HL-60 (cell line): ENCODE results near the gene GHITM.

Source experiments
- DNase-seq, 2 experiments: peaks; one replicate each; pipeline ENCODE4 v3.0.0-alpha.2; 2010 to 2020; ENCODE audit warnings: low read depth in 1 of 2, low spot score in 1 of 2
- H3K27ac ChIP-seq: fragments of 250-450 bp; sonication (Bioruptor Pico); replicated peaks from 2 replicates; pipeline ENCODE4 v1.5.1; 2020; ENCODE audit warnings: mild to moderate bottlenecking, moderate library complexity
- H3K27me3 ChIP-seq: fragments of 250-450 bp; sonication (Bioruptor Pico); 2 replicates; pipeline ENCODE4 v1.5.1; 2021; ENCODE audit warnings: mild to moderate bottlenecking, moderate library complexity; ENCODE audit not compliant: insufficient read depth, poor library complexity, severe bottlenecking
- H3K4me3 ChIP-seq: replicated peaks from 2 replicates; pipeline ENCODE4 v1.5.1; 2011; ENCODE audit warnings: mild to moderate bottlenecking, control low read depth, low read length; ENCODE audit not compliant: insufficient read depth
- CTCF ChIP-seq: IDR thresholded peaks from one replicate; pipeline ENCODE4 v1.5.1; 2011; ENCODE audit warnings: low read length, control low read depth, inconsistent platforms; ENCODE audit not compliant: insufficient read depth
- GABPA ChIP-seq: IDR thresholded peaks from 2 replicates; pipeline ENCODE4 v1.6.1; 2012; ENCODE audit warnings: low read depth
- POLR2AphosphoS5 ChIP-seq: IDR thresholded peaks from 2 replicates; pipeline ENCODE4 v1.6.1; 2012; ENCODE audit warnings: low read depth
- SPI1 ChIP-seq: IDR thresholded peaks from 2 replicates; pipeline ENCODE4 v1.6.1; 2012; ENCODE audit warnings: low read depth, mild to moderate bottlenecking, borderline replicate concordance
- TF ChIP-seq, protein P1 (sequence below): IDR thresholded peaks from 2 replicates; pipeline ENCODE4 v1.6.1; 2012; ENCODE audit warnings: low read depth; ENCODE audit not compliant: insufficient replicate concordance

GHITM gene

GRCh38 chr10:84135836-84136235 lies 3.5 kb upstream of the GHITM start:
- H3K4me3 ChIP-seq, result no peak overlapping the region
- no peak overlapping the region for H3K27ac ChIP-seq
- TF ChIP-seq CTCF (no peak), GABPA (no peak), POLR2AphosphoS5 (no peak), SPI1 (no peak)
- TF ChIP-seq, protein P1, sequence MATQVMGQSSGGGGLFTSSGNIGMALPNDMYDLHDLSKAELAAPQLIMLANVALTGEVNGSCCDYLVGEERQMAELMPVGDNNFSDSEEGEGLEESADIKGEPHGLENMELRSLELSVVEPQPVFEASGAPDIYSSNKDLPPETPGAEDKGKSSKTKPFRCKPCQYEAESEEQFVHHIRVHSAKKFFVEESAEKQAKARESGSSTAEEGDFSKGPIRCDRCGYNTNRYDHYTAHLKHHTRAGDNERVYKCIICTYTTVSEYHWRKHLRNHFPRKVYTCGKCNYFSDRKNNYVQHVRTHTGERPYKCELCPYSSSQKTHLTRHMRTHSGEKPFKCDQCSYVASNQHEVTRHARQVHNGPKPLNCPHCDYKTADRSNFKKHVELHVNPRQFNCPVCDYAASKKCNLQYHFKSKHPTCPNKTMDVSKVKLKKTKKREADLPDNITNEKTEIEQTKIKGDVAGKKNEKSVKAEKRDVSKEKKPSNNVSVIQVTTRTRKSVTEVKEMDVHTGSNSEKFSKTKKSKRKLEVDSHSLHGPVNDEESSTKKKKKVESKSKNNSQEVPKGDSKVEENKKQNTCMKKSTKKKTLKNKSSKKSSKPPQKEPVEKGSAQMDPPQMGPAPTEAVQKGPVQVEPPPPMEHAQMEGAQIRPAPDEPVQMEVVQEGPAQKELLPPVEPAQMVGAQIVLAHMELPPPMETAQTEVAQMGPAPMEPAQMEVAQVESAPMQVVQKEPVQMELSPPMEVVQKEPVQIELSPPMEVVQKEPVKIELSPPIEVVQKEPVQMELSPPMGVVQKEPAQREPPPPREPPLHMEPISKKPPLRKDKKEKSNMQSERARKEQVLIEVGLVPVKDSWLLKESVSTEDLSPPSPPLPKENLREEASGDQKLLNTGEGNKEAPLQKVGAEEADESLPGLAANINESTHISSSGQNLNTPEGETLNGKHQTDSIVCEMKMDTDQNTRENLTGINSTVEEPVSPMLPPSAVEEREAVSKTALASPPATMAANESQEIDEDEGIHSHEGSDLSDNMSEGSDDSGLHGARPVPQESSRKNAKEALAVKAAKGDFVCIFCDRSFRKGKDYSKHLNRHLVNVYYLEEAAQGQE, result no peak
- no peaks in the 10 kb centered on the region for H3K27me3 ChIP-seq
- no peak for DNase-seq

DNA sequence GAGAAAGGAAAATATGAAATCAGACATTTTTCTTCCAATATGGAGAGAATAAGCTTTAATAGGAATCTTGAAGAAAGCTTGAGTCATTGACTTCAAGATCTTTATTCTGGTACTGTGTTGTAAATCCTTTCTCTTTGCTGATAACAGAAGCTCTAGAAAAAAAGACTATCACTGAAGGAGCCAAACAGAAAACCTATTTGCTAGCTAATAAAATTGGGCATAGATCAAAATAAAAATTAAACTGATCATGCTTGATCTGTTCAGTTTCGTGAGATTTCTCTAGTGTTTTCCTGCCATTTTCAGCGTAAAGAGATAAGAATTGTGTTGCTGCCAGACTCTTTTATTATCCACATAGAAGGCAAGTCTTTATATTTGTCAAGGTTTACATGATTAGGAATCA lies 1.5 kb upstream of the GHITM start:
- no peaks in the 10 kb centered on the region for H3K27me3 ChIP-seq
- no peak overlapping the region for H3K27ac ChIP-seq
- DNase-seq, result no peak
- TF ChIP-seq POLR2AphosphoS5 (no peak), CTCF (no peak), SPI1 (no peak), GABPA (no peak)
- TF ChIP-seq, protein P1, result no peak
- no peak overlapping the region for H3K4me3 ChIP-seq

- DNase-seq, result no peak
- TF ChIP-seq CTCF, result no peak
- no peak for TF ChIP-seq POLR2AphosphoS5
- TF ChIP-seq, protein P1, result no peak
- TF ChIP-seq GABPA, result no peak
- no peak for TF ChIP-seq SPI1
Measured at GRCh38 chr10:84138478-84139125, 707 bp upstream of the GHITM start.

More at GRCh38 chr10:84138478-84139125, 707 bp upstream of the GHITM start:
- peak overlapping the region; percentile 65 for H3K27ac ChIP-seq
- H3K27me3 ChIP-seq, result no peaks in the 10 kb centered on the region
- peak overlapping the region; percentile 28 for H3K4me3 ChIP-seq
